CD4-positive, alpha-beta T cell treated with Interferon alpha-2 for 1 hour (primary cell): ENCODE measurements around the gene CACNA2D1.
"Not testable (repeated sequence)": the region's sequence is repeated elsewhere in the genome, so short reads cannot be mapped to it uniquely, and the experiment has no call there.

ENCODE experiments used
- DNase-seq, 2 donors: peaks; one replicate each; pipeline ENCODE4 v3.0.0-alpha.2; 2020 to 2022

The CACNA2D1 gene

GRCh38 chr7:82389876-82390275 is 53.7 kb downstream of the CACNA2D1 start:
- DNase-seq = no peak

GRCh38 chr7:82388138-82388537 is 55.4 kb downstream of the CACNA2D1 start:
- no peak for DNase-seq

- DNase-seq = not testable (repeated sequence)
Measured at GRCh38 chr7:82386571-82386970, 57.0 kb downstream of the CACNA2D1 start.

GRCh38 chr7:82384779-82385178 is 58.8 kb downstream of the CACNA2D1 start:
- no peak for DNase-seq

- DNase-seq = no peak
Measured at GRCh38 chr7:82384051-82384464, 59.5 kb downstream of the CACNA2D1 start.

- no peak for DNase-seq
Measured at GRCh38 chr7:82382276-82382675, 61.3 kb downstream of the CACNA2D1 start.

- no peak for DNase-seq
Measured at GRCh38 chr7:82376739-82377138, 66.8 kb downstream of the CACNA2D1 start.

GRCh38 chr7:82375713-82376112 is 67.9 kb downstream of the CACNA2D1 start:
- DNase-seq = no peak

- no peak for DNase-seq
Measured at GRCh38 chr7:82375129-82375528, 68.4 kb downstream of the CACNA2D1 start.

- DNase-seq = no peak
Measured at GRCh38 chr7:82373926-82374635, 69.5 kb downstream of the CACNA2D1 start.

- DNase-seq = no peak
Measured at GRCh38 chr7:82364671-82365070, 78.9 kb downstream of the CACNA2D1 start.

- no peak for DNase-seq
Measured at GRCh38 chr7:82364048-82364447, 79.5 kb downstream of the CACNA2D1 start.

- no peak for DNase-seq
Measured at GRCh38 chr7:82362129-82362706, 81.4 kb downstream of the CACNA2D1 start.

- DNase-seq = no peak
Measured at GRCh38 chr7:82360591-82361368, 82.8 kb downstream of the CACNA2D1 start.

- DNase-seq = no peak
Measured at GRCh38 chr7:82359426-82359825, 84.2 kb downstream of the CACNA2D1 start.

GRCh38 chr7:82358923-82359322 is 84.7 kb downstream of the CACNA2D1 start:
- no peak for DNase-seq

GRCh38 chr7:82358009-82358578 is 85.5 kb downstream of the CACNA2D1 start:
- no peak for DNase-seq

- no peak for DNase-seq
Measured at GRCh38 chr7:82348251-82348650, 95.3 kb downstream of the CACNA2D1 start.

GRCh38 chr7:82347808-82348207 is 95.8 kb downstream of the CACNA2D1 start:
- DNase-seq = no peak

GRCh38 chr7:82345886-82346285 is 97.7 kb downstream of the CACNA2D1 start:
- DNase-seq = no peak

- no peak for DNase-seq
Measured at GRCh38 chr7:82343716-82344115, 99.9 kb downstream of the CACNA2D1 start.

- no peak for DNase-seq
Measured at GRCh38 chr7:82339958-82340357, 103.6 kb downstream of the CACNA2D1 start.

GRCh38 chr7:82335927-82336326 is 107.7 kb downstream of the CACNA2D1 start:
- no peak for DNase-seq

GRCh38 chr7:82335001-82335400 is 108.6 kb downstream of the CACNA2D1 start:
- no peak for DNase-seq
